ENCODE data around the gene DNAJB2.

DNAJB2 gene

GRCh38 chr2:219261024-219261855 is 17.9 kb upstream of the DNAJB2 start:
- no peak for FAIRE-seq

- FAIRE-seq = no peak
These were observed 12.9 kb upstream of the DNAJB2 start for GRCh38 chr2:219266232-219266631.

- FAIRE-seq = no peak
These were observed 12.3 kb upstream of the DNAJB2 start for GRCh38 chr2:219266886-219267285.

GRCh38 chr2:219268294-219268693 is 10.9 kb upstream of the DNAJB2 start:
- FAIRE-seq = no peak

- FAIRE-seq = no peak
These were observed 9.7 kb upstream of the DNAJB2 start for GRCh38 chr2:219269362-219270054.

GRCh38 chr2:219270055-219270372 is 9.2 kb upstream of the DNAJB2 start:
- FAIRE-seq = no peak

GRCh38 chr2:219271021-219271420 is 8.1 kb upstream of the DNAJB2 start:
- FAIRE-seq = no peak

GRCh38 chr2:219272356-219272755 is 6.8 kb upstream of the DNAJB2 start:
- FAIRE-seq = no peak

- no peak for FAIRE-seq
These were observed 6.2 kb upstream of the DNAJB2 start for GRCh38 chr2:219272995-219273394.

- FAIRE-seq = no peak
These were observed 5.2 kb upstream of the DNAJB2 start for GRCh38 chr2:219273937-219274336.

GRCh38 chr2:219274361-219274921 is 4.7 kb upstream of the DNAJB2 start:
- no peak for FAIRE-seq

- peak; percentile 76 for FAIRE-seq
These were observed 1.2 kb upstream of the DNAJB2 start for GRCh38 chr2:219277703-219278654.

- FAIRE-seq = no peak
These were observed 463 bp upstream of the DNAJB2 start for GRCh38 chr2:219278655-219279150.

- FAIRE-seq = no peak
These were observed 850 bp downstream of the DNAJB2 start for GRCh38 chr2:219279916-219280516.

- no peak for FAIRE-seq
These were observed 1.5 kb downstream of the DNAJB2 start for GRCh38 chr2:219280651-219281050.

GRCh38 chr2:219281588-219281987 is 2.4 kb downstream of the DNAJB2 start:
- FAIRE-seq = no peak

GRCh38 chr2:219282375-219282774 is 3.2 kb downstream of the DNAJB2 start:
- no peak for FAIRE-seq

GRCh38 chr2:219282943-219283581 is 3.9 kb downstream of the DNAJB2 start:
- no peak for FAIRE-seq

- no peak for FAIRE-seq
These were observed 5.6 kb downstream of the DNAJB2 start for GRCh38 chr2:219284501-219285372.

GRCh38 chr2:219285373-219285735 is 6.2 kb downstream of the DNAJB2 start:
- no peak for FAIRE-seq
